Vagina (tissue), 2 donors: ENCODE results near the gene APBB2.

Experiments used
- CTCF ChIP-seq, 3 experiments: fragments of 450-650 bp in 2 of 3; fragments of 200-600 bp in 1 of 3; sonication (generic) in 1 of 3; IDR thresholded peaks; one replicate each; pipeline ENCODE4 v1.5.1; 2017 to 2019; ENCODE audit warnings: antibody characterized with exemption in 3 of 3, mild to moderate bottlenecking in 2 of 3, moderate library complexity in 2 of 3
- POLR2A ChIP-seq, 2 donors: fragments of 450-650 bp; IDR thresholded peaks; one replicate each; pipeline ENCODE4 v1.6.1; 2017; ENCODE audit warnings: antibody characterized with exemption in 2 of 2, mild to moderate bottlenecking in 2 of 2, moderate library complexity in 2 of 2

GRCh38 chr4:40909363-40909876, 304.9 kb downstream of the APBB2 start:
- no peak for TF ChIP-seq CTCF (IDR thresholded peaks at IDR 0.05)
- no peak for TF ChIP-seq POLR2A (IDR thresholded peaks at IDR 0.05)
